Left ventricle myocardium inferior (tissue), 1 donor: Measurements from ENCODE around the gene HECW1. TPM values are rescaled to one million over a fixed set of nuclear protein-coding genes. Genes with fewer than 3 reads are reported as not detected.

ENCODE experiments used
- DNase-seq: peaks from one replicate; pipeline ENCODE4 v3.0.0-alpha.2; 2020
- H3K27ac ChIP-seq: fragments of 200-600 bp; replicated peaks from 2 replicates; pipeline ENCODE4 v1.8.0; 2021
- H3K27me3 ChIP-seq: fragments of 200-600 bp; 2 replicates; pipeline ENCODE4 v1.8.0; 2021; ENCODE audit warnings: low read depth
- H3K36me3 ChIP-seq: fragments of 200-600 bp; 2 replicates; pipeline ENCODE4 v1.8.0; 2021
- H3K4me1 ChIP-seq: fragments of 200-600 bp; 2 replicates; pipeline ENCODE4 v1.8.0; 2021
- H3K4me3 ChIP-seq: fragments of 200-600 bp; 2 replicates; pipeline ENCODE4 v1.8.0; 2021; ENCODE audit warnings: mild to moderate bottlenecking, moderate library complexity
- H3K9me3 ChIP-seq: fragments of 200-600 bp; replicated peaks from 2 replicates; pipeline ENCODE4 v1.8.0; 2021
- CTCF ChIP-seq: fragments of 200-600 bp; IDR thresholded peaks from 2 replicates; pipeline ENCODE4 v1.8.0; 2021; ENCODE audit warnings: antibody characterized with exemption, mild to moderate bottlenecking, borderline replicate concordance
- intact Hi-C: fragments of 100-400 bp; cut with micrococcal nuclease; formaldehyde crosslinking; loops from one replicate; pipeline ENCODE4 v1.11.0; 2022
- total RNA-seq: library from RNA; stranded (reverse); fragmentation: NEBNext Ultra II Directional; extraction: Animal tissue kit (Norgen Biotek cat#: 25700); gene quantifications from one replicate; pipeline ENCODE4 v1.2.1, GENCODE V29; 2021
- donor health status: DM: no; HTN: yes; CAD: no; lungs with severe emphysema.

Gene HECW1
- total RNA-seq, 1 donor from 2014 or later, result not detected

- Histone ChIP-seq H3K9me3 (no peaks in the 10 kb centered on the region), H3K27me3 (no peaks in the 10 kb centered on the region), H3K4me1 (peaks cover 20% of the 10 kb centered on the region), H3K36me3 (no peaks in the 10 kb centered on the region), H3K27ac (no peak overlapping the region), H3K4me3 (no peak overlapping the region)
- intact Hi-C loops, result no loop called here
- DNase-seq, result no peak
- no peak for TF ChIP-seq CTCF
These were observed 346.0 kb downstream of the HECW1 start for GRCh38 chr7:43458330-43459018.

GRCh38 chr7:43459019-43459337 is 346.5 kb downstream of the HECW1 start:
- intact Hi-C loops, result no loop called here
- peaks cover 20% of the 10 kb centered on the region for H3K4me1 ChIP-seq
- peaks cover 4% of the 10 kb centered on the region for H3K27me3 ChIP-seq
- no peaks in the 10 kb centered on the region for H3K9me3 ChIP-seq
- DNase-seq, result no peak
- no peak overlapping the region for H3K4me3 ChIP-seq
- no peak for TF ChIP-seq CTCF
- no peaks in the 10 kb centered on the region for H3K36me3 ChIP-seq
- H3K27ac ChIP-seq, result no peak overlapping the region

GRCh38 chr7:43460733-43461348 is 348.4 kb downstream of the HECW1 start:
- H3K4me3 ChIP-seq, result no peak overlapping the region
- H3K9me3 ChIP-seq, result no peaks in the 10 kb centered on the region
- no peak for TF ChIP-seq CTCF
- no peaks in the 10 kb centered on the region for H3K36me3 ChIP-seq
- H3K27ac ChIP-seq, result peak overlapping the region; percentile 47
- intact Hi-C loops, result no loop called here
- no peak for DNase-seq
- H3K4me1 ChIP-seq, result peaks cover 20% of the 10 kb centered on the region
- peaks cover 5% of the 10 kb centered on the region for H3K27me3 ChIP-seq

GRCh38 chr7:43461349-43462024 is 349.0 kb downstream of the HECW1 start:
- H3K27me3 ChIP-seq, result peaks cover 5% of the 10 kb centered on the region
- no peaks in the 10 kb centered on the region for H3K9me3 ChIP-seq
- intact Hi-C loops, result no loop called here
- H3K4me3 ChIP-seq, result no peak overlapping the region
- DNase-seq, result no peak
- peaks cover 20% of the 10 kb centered on the region for H3K4me1 ChIP-seq
- peak overlapping the region; percentile 47 for H3K27ac ChIP-seq
- TF ChIP-seq CTCF, result no peak
- no peaks in the 10 kb centered on the region for H3K36me3 ChIP-seq

- no peak for DNase-seq
- Histone ChIP-seq H3K27ac (no peak overlapping the region), H3K27me3 (peaks cover 5% of the 10 kb centered on the region), H3K4me3 (no peak overlapping the region), H3K9me3 (no peaks in the 10 kb centered on the region), H3K4me1 (peaks cover 20% of the 10 kb centered on the region), H3K36me3 (no peaks in the 10 kb centered on the region)
- intact Hi-C loops, result no loop called here
- TF ChIP-seq CTCF, result no peak
These were observed 350.4 kb downstream of the HECW1 start for GRCh38 chr7:43462836-43463235.
